Loucy (cell line): ENCODE data around the gene B4GALT3.

Source experiments
- H2AFZ ChIP-seq: fragments of 200-600 bp; sonication (generic); 2 replicates; pipeline ENCODE4 v1.6.0; 2016; ENCODE audit warnings: antibody characterized with exemption, mild to moderate bottlenecking, low read length, moderate library complexity
- H3F3A ChIP-seq: fragments of 200-600 bp; 2 replicates; pipeline ENCODE4 v1.6.0; 2016; ENCODE audit warnings: antibody characterized with exemption, low read depth, mild to moderate bottlenecking
- H3K27me3 ChIP-seq: fragments of 200-600 bp; sonication (generic); 2 replicates; pipeline ENCODE4 v1.6.1; 2014; ENCODE audit warnings: low read length, mild to moderate bottlenecking; ENCODE audit not compliant: insufficient read depth, poor library complexity, severe bottlenecking
- H3K36me3 ChIP-seq: fragments of 200-600 bp; sonication (generic); 2 replicates; pipeline ENCODE4 v1.6.1; 2016; ENCODE audit warnings: low read length; ENCODE audit not compliant: insufficient read depth
- H3K4me1 ChIP-seq: fragments of 200-600 bp; sonication (generic); 2 replicates; pipeline ENCODE4 v1.5.1; 2014; ENCODE audit warnings: low read length, mild to moderate bottlenecking; ENCODE audit not compliant: insufficient read depth, poor library complexity, severe bottlenecking
- H3K4me2 ChIP-seq: fragments of 200-600 bp; sonication (generic); 2 replicates; pipeline ENCODE4 v1.6.0; 2014; ENCODE audit warnings: antibody characterized with exemption, low read length, low read depth, mild to moderate bottlenecking; ENCODE audit not compliant: poor library complexity, severe bottlenecking
- H3K4me3 ChIP-seq: fragments of 200-600 bp; sonication (generic); 2 replicates; pipeline ENCODE4 v1.5.1; 2014; ENCODE audit warnings: low read length, mild to moderate bottlenecking, mixed read lengths; ENCODE audit not compliant: poor library complexity, severe bottlenecking
- H3K79me2 ChIP-seq: fragments of 200-600 bp; sonication (generic); 2 replicates; pipeline ENCODE4 v1.6.1; 2014; ENCODE audit warnings: low read length; ENCODE audit not compliant: insufficient read depth
- H3K9ac ChIP-seq: fragments of 200-600 bp; sonication (generic); 2 replicates; pipeline ENCODE4 v1.6.0; 2014; ENCODE audit warnings: mild to moderate bottlenecking, low read depth, low read length, moderate library complexity; ENCODE audit not compliant: poor library complexity, severe bottlenecking
- H3K9me2 ChIP-seq: fragments of 200-600 bp; sonication (generic); replicated peaks from 2 replicates; pipeline ENCODE4 v1.6.1; 2016; ENCODE audit warnings: low read depth, low read length, mixed read lengths
- H3K9me3 ChIP-seq: fragments of 200-600 bp; sonication (generic); 2 replicates; pipeline ENCODE4 v1.6.1; 2014; ENCODE audit warnings: mild to moderate bottlenecking, antibody characterized with exemption, low read length, low read depth; ENCODE audit not compliant: insufficient read depth
- H4K20me1 ChIP-seq: fragments of 200-600 bp; sonication (generic); 2 replicates; pipeline ENCODE4 v1.6.0; 2014; ENCODE audit warnings: antibody characterized with exemption, low read length, mild to moderate bottlenecking; ENCODE audit not compliant: insufficient read depth, poor library complexity, severe bottlenecking
- CTCF ChIP-seq: fragments of 200-600 bp; sonication (generic); conservative IDR thresholded peaks from 2 replicates; pipeline ENCODE4 v1.5.1; 2014; ENCODE audit warnings: mild to moderate bottlenecking, antibody characterized with exemption, low read length
- EZH2phosphoT487 ChIP-seq: fragments of 200-600 bp; IDR thresholded peaks from 2 replicates; pipeline ENCODE4 v1.6.1; 2018; ENCODE audit warnings: antibody characterized with exemption, mild to moderate bottlenecking, moderate library complexity, borderline replicate concordance

The B4GALT3 gene

DNA sequence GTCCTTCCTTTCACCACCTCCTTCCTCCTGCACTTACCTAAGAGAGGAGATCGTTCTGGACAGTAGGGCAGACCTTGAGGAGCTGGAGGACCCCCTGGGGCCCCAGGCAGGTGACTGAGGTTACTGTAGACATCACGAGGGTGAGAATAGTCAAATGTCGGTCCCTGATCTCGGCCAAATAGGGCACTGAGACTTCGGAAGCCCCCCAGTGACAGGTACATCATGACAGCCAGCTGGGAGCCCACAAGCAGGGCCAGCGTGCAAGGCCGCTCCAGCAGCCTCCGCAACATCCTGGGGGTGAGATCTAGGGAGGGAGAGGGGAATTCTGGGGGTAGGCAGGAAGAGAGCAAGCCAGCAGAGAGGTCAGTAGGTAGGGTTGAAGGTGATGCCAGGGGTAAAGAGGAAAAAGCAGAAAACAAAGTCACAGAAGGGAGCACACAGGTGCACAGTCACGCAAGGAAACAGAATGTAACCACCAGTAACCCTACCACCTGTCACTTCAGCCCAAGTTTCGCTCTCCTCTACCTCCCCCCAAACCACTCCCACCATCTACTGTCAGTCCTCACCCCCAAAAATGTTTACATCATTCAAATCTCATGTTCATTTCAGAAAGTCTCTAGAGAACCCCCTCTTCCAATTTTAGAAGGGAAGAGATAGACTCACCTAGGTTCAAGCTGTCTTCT is 1.4 kb downstream of the B4GALT3 start:
- Histone ChIP-seq H3K36me3 (peaks cover 30% of the 10 kb centered on the region; the same call in 1 of the 2 replicates), H4K20me1 (peaks cover 6% of the 10 kb centered on the region), H3K4me1 (peaks cover 27% of the 10 kb centered on the region), H3K27me3 (no peaks in the 10 kb centered on the region), H3K4me2 (peak overlapping the region; percentile 78), H3K9me2 (no peaks in the 10 kb centered on the region), H3K9ac (peak overlapping the region; percentile 80), H3K4me3 (peak overlapping the region; percentile 93), H3F3A (no peaks in the 10 kb centered on the region), H3K9me3 (no peaks in the 10 kb centered on the region), H3K79me2 (peaks cover 27% of the 10 kb centered on the region), H2AFZ (no peak overlapping the region)
- TF ChIP-seq EZH2phosphoT487 = no peak
- no peak for TF ChIP-seq CTCF

DNA sequence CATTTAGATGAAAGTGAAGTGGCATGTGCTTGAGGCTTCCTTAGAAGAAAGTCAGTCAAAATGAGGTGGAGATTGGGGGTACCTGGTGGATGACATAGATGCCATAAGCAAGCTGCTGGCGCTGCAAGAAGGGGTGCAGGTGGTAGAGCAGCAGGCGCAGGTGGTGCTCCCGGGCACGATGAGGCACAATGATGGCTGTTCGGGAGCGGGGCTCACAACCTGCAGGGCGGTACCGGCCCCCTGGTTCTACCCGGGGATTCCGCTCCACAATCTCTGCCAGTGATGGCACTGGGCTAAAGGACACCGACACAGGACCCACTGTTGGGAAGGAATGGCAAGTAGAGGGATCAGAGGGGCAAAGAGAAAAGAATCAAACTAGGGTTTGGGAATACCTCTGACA is 2.4 kb downstream of the B4GALT3 start:
- H3K4me3 ChIP-seq = no peak overlapping the region
- H3K27me3 ChIP-seq = no peaks in the 10 kb centered on the region
- H3K4me2 ChIP-seq = peak overlapping the region; percentile 78
- H3K36me3 ChIP-seq = peaks cover 36% of the 10 kb centered on the region; the same call in 1 of the 2 replicates
- H3K79me2 ChIP-seq = peaks cover 27% of the 10 kb centered on the region
- no peak overlapping the region for H2AFZ ChIP-seq
- H3K9me3 ChIP-seq = no peaks in the 10 kb centered on the region
- no peak overlapping the region for H3K9ac ChIP-seq
- peaks cover 27% of the 10 kb centered on the region for H3K4me1 ChIP-seq
- no peaks in the 10 kb centered on the region for H3K9me2 ChIP-seq
- no peak for TF ChIP-seq CTCF
- TF ChIP-seq EZH2phosphoT487 = no peak
- no peaks in the 10 kb centered on the region for H3F3A ChIP-seq
- H4K20me1 ChIP-seq = peaks cover 6% of the 10 kb centered on the region

DNA sequence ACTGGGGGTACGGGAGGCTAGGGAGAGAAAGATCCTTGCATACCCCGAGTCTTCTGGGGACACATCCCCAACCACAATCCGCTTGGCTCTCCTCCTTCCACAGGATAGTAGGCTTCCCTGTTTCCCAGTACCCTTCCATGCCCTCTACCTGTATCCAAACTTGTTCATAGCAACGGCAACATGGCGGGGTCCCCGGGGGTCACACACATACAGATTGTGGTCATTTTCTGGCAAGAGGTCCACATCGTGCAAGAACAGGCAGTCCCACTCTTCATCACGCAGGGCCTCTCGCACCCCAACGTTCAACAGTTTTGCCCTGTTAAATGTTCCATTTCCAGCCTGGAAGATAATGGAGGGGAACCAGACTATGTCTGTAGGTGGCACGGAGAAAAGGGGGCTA is 3.6 kb downstream of the B4GALT3 start:
- peaks cover 27% of the 10 kb centered on the region for H3K4me1 ChIP-seq
- H3K9ac ChIP-seq = no peak overlapping the region
- H3K9me3 ChIP-seq = no peaks in the 10 kb centered on the region
- peaks cover 27% of the 10 kb centered on the region for H3K79me2 ChIP-seq
- H3F3A ChIP-seq = no peaks in the 10 kb centered on the region
- no peak overlapping the region for H3K4me3 ChIP-seq
- H2AFZ ChIP-seq = no peak overlapping the region
- no peaks in the 10 kb centered on the region for H3K27me3 ChIP-seq
- no peak for TF ChIP-seq EZH2phosphoT487
- no peaks in the 10 kb centered on the region for H3K9me2 ChIP-seq
- H3K36me3 ChIP-seq = peaks cover 36% of the 10 kb centered on the region; the same call in 1 of the 2 replicates
- H3K4me2 ChIP-seq = no peak overlapping the region
- H4K20me1 ChIP-seq = peaks cover 6% of the 10 kb centered on the region
